Activated CD8-positive, alpha-beta memory T cell treated with anti-CD3 and anti-CD28 coated beads, Interleukin-2, amount 50 U/mL, for 24 hours (primary cell): Measurements from ENCODE around the gene UVRAG.

Source experiments
- DNase-seq: peaks from one replicate; pipeline ENCODE4 v3.0.0-alpha.2; 2020; ENCODE audit errors: extremely low read depth

Gene UVRAG

GRCh38 chr11:75802913-75803820 lies 11.8 kb upstream of the UVRAG start:
- peak; percentile 23 for DNase-seq

GRCh38 chr11:75809111-75809510 lies 5.9 kb upstream of the UVRAG start:
- no peak for DNase-seq

- DNase-seq: no peak
Measured at GRCh38 chr11:75809991-75810390, 5.0 kb upstream of the UVRAG start.

- no peak for DNase-seq
Measured at GRCh38 chr11:75810637-75811390, 4.2 kb upstream of the UVRAG start.

- DNase-seq: no peak
Measured at GRCh38 chr11:75811485-75811884, 3.5 kb upstream of the UVRAG start.

GRCh38 chr11:75812542-75813040 lies 2.4 kb upstream of the UVRAG start:
- DNase-seq: no peak

- DNase-seq: no peak
Measured at GRCh38 chr11:75813124-75813523, 1.9 kb upstream of the UVRAG start.

GRCh38 chr11:75813622-75814039 lies 1.4 kb upstream of the UVRAG start:
- DNase-seq: no peak

- no peak for DNase-seq
Measured at GRCh38 chr11:75814363-75814676, 690 bp upstream of the UVRAG start.

GRCh38 chr11:75815345-75816168 lies 547 bp downstream of the UVRAG start:
- DNase-seq: no peak

- DNase-seq: no peak
Measured at GRCh38 chr11:75816561-75817239, 1.7 kb downstream of the UVRAG start.

GRCh38 chr11:75820645-75821044 lies 5.6 kb downstream of the UVRAG start:
- no peak for DNase-seq

GRCh38 chr11:75821202-75821601 lies 6.2 kb downstream of the UVRAG start:
- no peak for DNase-seq

- no peak for DNase-seq
Measured at GRCh38 chr11:75822541-75822940, 7.5 kb downstream of the UVRAG start.

- no peak for DNase-seq
Measured at GRCh38 chr11:75823415-75823814, 8.4 kb downstream of the UVRAG start.

GRCh38 chr11:75823946-75824345 lies 8.9 kb downstream of the UVRAG start:
- no peak for DNase-seq

- DNase-seq: no peak
Measured at GRCh38 chr11:75826461-75827230, 11.6 kb downstream of the UVRAG start.

GRCh38 chr11:75827562-75827961 lies 12.6 kb downstream of the UVRAG start:
- DNase-seq: no peak

- no peak for DNase-seq
Measured at GRCh38 chr11:75831915-75832502, 17.0 kb downstream of the UVRAG start.

- no peak for DNase-seq
Measured at GRCh38 chr11:75834728-75835127, 19.7 kb downstream of the UVRAG start.
